Anterior cingulate cortex (tissue), 58 donors: ENCODE measurements around the gene TRIM46.
"Not testable (repeated sequence)": the region's sequence is repeated elsewhere in the genome, so short reads cannot be mapped to it uniquely, and the experiment has no call there.

Experiments
- DNase-seq, 58 donors: peaks; one replicate each; lab custom pipeline; 2025; lab: John Stamatoyannopoulos, UW

TRIM46 gene

DNA sequence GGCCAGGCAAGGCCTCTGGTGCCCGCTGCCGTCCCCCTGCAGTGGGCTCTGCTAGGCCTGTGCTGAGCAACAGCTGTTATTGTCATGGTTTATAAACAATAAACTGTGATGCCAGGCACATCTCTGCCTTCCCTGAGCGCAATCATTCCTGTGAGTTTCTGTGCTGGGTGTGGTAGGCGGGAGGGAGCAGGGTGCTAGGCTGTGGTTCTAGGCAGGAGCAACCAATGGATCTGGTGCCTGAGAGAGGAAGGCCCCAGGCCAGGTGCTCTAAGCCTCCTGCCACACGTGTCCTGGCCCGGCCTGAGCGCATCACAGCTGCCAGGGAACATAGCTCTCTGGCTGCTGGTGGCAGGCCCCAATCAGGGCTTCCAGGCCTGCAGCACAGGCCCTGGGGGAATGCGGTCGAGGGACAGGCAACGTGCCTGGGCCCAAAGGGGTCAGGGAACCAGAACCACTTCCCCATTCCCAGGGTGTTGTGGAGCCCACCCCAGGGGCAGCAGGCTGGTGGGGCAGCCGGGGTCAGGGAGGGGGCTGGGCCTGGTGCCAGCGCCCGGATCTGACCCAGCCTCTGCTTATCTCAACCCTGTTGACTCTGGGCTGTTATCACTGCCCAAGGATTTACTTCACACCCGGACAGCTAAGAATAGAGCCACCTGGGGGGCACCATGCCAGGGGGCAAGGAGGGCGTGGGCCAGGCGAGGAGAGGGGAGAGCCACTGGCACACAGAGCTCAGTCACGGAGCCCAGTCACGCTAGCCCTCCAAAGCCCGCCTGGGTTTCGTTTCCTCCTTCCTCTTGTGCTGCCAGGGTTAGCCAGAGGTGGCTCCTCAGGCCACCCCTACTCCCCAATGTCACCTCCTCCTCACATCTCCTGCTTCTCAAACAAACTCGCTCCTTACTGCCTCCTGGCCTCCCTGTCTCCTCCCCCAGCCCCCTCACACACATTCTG lies 11.5 kb downstream of the TRIM46 start:
- DNase-seq: peak in 1 of 58 donors; percentile 20

DNA sequence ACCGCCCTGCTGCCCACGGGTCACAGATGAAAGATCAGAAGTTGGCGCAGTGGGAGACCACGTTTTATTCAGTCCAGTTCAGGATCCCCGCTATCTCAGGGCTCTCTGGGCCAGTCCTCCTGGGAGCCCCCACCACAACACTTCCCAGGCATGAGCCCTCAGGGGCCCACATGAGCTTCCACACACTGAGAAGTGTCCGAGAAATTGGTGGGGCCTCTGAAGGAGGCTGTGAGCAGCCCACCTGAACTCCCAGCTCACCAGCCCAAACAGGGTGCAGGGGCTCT lies 12.1 kb downstream of the TRIM46 start:
- no peak for DNase-seq

DNA sequence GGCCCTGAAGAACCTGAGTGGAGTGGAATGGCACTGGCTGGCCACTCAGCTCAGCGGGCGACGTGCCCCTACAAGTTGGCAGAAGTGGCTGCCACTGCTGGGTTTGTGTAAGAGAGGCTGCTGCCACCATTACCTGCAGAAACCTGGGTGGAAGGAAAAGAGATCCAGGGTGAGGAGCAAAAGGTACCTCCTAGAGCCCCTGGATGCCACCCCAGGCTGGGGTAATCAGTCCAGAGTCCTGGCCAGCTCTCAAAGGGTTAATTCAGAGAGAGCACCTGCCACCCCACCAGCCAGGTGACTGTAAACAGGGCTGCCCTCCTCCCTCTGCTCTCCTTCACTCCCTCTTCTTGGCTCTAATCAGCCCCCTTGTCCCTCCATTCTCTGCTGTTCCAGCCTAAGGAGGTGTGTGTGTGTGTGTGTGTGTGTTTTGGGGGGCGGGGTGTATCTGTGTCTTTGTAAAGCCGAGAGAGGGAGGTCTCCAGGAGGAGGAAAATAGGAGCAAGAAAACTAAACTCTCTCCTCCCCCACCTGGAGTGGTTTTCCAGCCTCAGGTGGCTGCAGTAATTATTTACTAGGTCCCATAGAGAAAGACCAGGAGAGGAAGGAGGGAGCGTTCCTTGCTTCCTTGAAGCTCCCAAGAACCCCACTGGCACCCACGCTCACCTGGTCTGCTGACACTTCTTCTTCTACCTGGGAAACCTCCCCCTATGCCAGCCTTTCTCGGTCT lies 12.6 kb downstream of the TRIM46 start:
- DNase-seq: no peak

DNA sequence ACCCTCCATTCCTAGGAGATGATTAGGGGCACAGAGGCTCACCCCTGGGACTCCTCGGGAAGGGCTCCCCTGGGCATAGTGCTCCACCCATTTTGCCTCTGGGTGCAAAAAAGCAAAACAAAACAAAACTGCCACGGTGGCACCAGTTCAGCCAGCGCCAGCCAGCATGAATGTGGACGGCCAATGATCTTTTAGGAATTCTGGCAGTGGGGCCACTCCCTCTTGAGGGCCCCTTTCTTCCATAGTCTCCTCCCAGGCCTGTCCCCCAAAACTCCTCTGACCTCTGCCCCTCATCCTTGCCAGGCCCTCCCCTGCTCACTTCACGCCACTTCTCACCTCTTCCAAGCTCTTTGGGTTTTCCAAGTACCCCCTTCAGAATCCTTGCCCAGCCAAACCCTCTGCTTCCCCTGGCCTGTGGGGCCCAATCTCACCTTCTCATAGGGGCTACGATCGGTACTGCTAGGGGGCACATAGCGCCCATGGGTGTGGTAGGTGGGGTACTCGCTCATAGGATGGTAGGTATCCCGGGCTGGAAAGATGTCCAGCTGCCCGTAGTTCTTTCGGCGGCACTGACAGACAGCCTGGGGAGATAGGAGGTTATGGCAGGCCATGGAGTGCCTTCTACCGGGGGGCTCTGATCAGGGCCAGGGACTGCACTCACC lies 13.3 kb downstream of the TRIM46 start:
- DNase-seq: no peak

DNA sequence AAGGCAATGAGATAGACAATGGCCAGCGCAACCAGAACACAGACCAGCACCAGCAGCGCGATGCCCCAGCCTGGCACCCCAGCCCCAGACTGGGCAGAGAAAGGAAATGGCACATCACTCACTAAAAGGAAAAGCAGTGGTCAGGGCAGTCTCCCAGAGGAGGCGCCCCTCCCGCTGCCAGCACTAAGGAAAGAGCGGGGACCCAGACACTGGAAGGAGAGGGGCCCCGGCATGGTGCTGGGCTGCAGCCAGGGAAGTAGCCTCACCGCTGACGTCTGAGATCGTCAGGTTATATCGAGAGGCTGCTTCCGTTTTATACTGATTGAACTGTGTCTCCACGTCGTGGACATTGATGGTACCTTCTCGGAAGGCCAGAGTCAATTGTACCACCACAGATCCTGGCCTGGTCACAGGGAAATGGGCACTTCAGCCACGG lies 13.8 kb downstream of the TRIM46 start:
- DNase-seq: no peak

DNA sequence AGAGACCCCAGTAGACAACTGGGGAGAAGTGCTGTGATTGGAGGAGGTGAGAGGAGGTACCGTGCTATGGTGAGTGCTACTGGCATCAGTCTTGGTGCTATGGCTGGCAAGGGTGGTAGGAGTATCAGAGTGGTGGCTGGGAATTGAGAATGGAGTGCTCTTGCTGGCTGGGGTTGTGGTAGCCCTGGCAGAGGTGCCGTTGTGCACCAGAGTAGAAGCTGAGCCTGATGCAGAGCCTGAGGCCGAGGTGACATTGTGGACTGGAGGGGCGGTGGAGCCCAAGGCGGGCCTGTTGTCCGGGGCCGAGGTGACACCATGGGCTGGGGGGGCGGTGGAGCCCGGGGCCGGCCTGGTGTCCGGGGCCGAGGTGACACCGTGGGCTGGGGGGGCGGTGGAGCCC lies 14.6 kb downstream of the TRIM46 start:
- no peak for DNase-seq

DNA sequence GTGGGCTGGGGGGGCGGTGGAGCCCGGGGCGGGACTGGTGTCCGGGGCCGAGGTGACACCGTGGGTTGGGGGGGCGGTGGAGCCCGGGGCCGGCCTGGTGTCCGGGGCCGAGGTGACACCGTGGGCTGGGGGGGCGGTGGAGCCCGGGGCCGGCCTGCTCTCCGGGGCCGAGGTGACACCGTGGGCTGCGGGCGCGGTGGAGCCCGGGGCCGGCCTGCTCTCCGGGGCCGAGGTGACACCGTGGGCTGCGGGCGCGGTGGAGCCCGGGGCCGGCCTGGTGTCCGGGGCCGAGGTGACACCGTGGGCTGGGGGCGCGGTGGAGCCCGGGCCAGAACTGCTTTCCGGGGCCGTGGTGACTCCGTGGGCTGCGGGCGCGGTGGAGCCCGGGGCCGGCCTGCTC lies 16.3 kb downstream of the TRIM46 start:
- DNase-seq: not testable (repeated sequence)

DNA sequence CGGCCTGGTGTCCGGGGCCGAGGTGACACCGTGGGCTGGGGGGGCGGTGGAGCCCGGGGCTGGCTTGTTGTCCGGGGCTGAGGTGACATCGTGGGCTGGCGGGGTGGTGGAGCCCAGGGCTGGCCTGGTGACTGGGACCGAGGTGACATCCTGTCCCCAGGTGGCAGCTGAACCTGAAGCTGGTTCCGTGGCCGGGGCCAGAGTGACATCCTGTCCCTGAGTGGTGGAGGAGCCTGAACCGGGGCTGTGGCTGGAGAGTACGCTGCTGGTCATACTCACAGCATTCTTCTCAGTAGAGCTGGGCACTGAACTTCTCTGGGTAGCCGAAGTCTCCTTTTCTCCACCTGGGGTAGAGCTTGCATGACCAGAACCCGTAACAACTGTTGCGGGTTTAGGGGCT lies 18.3 kb downstream of the TRIM46 start:
- DNase-seq: no peak

DNA sequence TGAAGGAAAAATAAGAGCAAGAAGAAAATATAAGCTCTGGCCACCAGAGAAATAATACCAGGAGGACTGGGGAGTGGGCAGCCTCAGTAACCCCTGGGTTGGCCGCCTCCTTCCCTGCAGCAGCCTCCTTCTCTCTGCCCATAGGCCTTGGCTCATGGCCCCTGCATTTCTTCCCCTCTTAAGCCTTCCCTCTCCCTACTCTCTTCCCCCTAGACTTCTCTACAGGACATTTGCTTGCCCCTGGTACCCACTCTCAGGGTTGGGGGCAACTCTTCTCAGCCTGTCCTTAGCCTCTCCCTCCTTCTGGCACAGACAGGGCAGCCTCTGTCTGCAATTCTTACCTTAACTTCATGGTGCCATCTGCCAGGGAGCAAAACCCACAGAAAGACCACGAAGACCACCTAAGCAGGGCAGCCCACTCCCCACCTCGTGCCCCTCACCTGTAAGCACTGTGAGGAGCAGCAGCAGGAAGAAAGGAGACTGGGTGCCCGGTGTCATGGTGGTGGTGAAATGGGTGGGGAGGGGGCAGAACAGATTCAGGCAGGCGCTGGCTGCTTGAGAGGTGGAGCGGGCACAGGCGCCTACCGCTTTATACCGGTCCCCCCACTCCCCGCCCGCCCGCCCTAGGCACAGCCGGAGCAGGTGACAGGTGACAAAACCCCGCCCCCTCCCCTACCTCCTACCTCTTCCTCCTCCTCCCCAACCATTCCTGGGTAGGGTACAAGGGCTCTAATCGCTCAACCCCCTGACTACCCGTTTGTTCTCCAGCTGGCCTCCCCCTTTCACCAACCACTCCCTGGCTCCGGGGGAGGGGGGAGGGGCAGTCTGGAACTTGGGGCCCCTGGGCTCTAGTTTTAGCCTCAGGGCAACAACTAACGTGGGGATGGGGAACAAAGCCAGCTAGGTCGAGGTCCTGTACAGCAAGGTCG lies 19.0 kb downstream of the TRIM46 start:
- DNase-seq: no peak

DNA sequence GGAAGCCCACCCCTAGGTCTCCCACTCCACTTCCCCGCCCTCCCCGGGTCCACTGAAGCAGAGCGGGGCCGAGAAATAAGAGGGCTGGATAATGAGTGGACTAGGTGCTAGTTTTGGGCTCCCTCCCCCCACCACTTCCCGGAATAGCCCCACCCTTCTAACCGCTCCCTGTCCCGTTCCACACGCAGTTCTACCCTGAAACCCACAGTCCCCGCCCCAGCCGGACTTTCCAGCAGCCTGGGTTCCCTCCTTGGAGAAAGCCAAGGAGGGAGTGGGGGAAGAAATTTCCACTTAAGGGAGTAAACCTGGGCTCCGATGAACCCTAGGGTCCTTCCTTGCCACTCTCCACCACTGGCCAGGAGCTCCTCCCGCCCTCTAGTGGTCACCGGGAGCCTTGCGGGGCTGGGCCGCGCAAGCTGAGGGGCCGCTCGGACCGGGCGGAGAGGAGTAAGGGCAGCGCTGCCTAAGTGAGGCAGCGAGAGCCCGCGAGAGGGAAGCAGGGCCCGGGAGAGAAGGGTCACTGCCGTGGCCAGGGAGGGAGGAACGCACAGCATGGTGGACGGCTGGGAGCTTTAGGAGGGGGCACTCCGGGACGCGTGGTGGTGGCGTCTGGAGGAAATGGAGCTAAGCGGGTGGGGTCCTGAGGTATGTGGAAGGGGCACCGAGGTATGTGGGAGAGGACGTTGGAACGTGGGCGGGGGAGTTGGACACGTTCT lies 19.8 kb downstream of the TRIM46 start:
- DNase-seq: peak in 54 of 58 donors; percentile 18 to 79 (median 58)

DNA sequence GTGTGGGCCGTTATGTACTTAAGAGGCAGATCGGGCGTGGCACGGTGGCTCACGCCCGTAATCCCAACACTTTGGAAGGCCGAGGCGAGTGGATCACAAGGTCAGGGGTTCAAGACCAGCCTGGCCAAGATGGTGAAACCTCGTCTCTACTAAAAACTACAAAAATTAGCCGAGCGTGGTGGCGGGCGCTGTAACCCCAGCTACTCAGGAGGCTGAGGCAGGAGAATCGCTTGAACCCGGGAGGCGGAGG lies 20.3 kb downstream of the TRIM46 start:
- DNase-seq: not testable (repeated sequence)

DNA sequence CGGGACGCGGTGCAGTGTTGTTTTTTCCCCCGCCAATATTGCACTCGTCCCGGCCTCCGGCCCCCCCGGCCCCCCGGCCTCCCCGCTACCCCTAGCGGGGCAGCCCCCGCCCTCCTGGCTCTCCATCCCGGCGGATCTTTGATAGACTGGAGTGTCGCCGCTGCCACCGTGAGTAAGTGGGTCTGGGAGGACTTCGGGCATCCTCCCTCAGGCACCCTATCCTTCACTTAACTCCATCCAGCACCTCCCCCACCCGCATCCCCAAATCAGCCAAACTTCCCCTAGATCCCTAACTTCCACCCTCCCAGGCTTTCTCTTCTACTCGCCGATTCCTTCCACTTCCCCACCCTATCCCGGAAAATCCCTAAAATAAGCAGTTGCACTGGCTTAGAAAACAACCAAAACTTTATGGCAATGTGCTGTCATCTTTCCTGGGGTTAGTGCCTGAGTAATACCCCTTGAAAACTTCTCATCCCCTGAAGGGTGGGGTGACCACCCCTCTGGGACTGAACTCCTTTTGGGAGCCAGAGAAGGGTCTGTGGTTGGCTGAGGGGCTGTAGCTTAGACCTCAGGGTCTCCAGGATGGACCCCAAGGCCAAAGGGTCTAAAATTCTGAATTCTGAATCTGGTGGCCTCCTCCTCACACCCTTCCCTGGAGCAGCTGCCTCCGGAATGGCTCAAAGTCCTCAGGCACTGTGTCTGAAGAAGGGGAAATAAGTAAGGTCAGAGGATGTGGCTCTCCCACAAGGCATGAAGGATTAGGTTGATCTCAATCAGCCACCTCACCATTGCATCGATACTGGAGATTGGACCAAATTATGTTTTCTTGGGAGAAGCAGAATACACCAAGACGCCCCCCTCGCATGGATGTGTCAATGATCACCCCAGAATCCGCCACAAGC lies 21.8 kb downstream of the TRIM46 start:
- DNase-seq: no peak

DNA sequence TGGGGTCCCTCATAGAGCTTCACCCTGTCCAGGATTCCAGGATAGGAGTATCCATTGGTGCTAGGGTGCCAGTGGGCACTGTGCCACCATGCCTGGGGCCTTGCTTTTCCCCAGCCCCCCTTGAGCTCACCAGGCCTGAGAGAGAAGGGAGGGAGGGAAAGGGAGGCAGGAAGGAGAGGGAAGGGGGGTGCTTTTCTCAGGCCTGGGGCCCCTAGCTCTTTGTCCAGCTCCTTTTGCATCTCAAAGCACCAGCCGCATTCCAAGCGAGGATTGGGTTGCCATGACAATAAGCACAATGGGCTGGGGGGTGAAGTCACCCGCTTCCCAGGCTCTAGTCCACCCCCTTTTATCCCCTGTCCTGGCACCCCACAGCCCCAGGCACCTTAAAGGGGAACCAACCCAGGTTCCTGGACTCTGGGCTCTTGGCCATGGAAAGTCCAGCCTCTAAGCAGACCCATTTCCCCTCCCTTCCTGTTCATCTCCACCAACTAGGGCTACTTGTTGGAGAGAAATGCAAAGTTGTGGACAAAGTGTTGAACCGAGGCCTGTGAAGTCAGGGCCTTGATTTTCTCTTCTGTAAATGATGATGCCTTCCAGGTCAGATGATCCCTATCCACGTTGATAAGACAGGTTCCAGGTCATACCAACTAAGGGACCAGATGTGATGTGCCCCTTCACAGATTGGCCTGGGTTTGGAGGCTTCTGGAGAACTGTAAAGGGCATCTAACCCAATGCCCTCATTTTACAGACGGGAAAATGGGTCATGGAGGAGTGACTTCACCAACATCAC lies 22.6 kb downstream of the TRIM46 start:
- DNase-seq: peak in 48 of 58 donors; percentile 16 to 92 (median 61)

DNA sequence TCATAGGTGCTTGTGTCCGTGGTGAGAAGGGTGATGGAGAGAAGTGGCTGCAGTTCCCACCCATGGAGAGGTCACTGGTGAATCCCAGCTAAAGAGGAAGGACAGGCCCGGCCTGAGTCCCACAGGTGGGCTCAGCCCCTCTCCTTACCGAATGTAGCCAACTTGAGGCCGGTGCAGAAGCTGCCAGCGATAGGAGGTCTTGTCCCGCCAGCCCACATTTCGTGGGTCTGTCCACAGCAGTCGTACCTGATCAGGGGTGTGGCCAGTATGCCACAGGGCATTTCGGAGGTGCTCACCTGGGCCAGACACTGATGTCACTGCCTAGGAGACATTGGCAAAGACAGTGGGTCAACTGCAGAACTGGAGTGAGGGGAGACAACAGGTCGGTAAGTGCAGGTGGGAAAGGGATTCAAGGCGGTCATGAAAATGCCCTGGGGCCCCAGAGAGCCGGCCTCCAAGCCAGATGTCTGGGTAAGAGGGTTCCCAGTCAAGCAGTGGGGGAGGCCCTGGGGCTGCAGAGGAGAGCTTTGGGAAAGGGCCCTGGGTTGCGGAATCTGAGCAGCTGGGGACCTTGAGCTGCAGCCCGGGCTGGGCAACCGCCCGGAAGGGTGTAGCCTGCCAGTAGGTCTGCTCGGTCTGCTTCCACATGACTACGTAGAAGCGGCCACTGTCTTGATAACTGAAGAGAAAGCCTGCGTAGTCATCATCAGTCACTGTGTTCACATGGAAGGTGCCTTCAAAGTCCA lies 23.4 kb downstream of the TRIM46 start:
- peak in 20 of 58 donors; percentile 13 to 60 (median 37) for DNase-seq

DNA sequence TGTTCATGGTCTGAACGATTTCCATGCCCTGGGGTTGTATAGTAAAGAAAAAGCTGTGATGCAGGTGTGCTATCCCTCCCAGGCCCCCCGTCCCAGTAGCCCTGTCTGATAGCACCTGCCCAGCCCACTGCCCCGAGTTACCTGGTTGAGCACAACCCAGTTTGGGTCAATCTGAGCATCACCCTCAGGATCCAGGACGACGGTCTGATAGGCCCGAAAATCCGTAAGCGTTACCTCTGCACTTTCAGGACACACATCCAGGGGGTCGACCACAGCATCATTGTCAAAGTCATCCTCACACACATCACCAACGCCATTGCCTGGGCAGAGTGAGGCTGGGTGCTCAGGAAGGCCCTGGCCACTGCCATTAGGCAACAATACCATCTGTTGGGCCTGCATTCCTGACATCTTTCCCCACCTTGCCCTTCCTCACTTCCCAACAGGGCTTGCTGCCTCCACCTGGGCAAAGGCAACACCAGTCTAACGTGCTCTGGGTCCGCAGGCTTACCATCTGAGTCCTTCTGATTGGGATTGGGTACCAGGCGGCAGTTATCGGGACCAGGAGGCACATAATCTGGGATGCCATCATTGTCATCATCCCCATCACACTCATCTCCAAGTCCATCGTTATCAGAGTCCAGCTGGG lies 24.4 kb downstream of the TRIM46 start:
- DNase-seq: no peak

DNA sequence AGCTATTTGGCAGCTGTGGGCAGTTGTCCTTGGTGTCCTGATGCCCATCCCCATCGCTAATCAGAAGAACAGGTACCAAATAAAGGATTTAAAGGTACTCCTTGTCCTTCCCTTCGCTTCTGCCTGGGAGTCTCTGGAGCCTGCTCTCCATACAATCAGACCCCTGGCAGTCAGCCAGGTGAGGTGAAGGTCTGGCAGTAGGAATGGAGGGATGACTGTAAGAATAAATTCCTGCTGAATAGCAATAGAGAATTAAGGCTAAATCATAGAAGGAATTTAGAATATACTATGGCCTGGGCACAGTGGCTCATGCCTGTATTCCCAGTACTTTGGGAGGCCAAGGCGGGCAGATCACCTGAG lies 24.9 kb downstream of the TRIM46 start:
- no peak for DNase-seq

DNA sequence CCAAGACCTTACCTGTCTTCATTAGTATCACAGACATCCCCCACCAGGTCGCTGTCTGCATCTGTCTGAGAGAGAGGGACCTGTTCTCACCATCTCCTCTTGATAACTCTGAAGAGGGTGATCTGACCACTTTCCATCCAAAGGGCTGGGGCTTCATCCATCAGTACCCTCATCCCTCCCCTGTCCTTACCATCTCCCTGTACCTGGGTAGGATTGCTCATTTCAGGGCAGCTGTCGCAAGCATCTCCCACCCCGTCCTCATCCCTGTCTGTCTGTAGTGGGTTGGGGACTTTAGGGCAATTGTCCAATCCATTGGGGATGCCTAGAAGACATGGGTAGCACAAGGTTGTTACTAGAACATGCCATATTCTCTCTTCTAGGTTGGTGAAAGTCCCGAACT lies 26.1 kb downstream of the TRIM46 start:
- no peak for DNase-seq
